Fibroblast of skin of left quadriceps (primary cell): ENCODE data around the gene ERI3.
"Not testable (repeated sequence)": the region's sequence is repeated elsewhere in the genome, so short reads cannot be mapped to it uniquely, and the experiment has no call there.

Source experiments
- DNase-seq, 2 experiments: peaks; one replicate each; pipeline ENCODE4 v3.0.0-alpha.2; 2013; ENCODE audit warnings: low read depth in 2 of 2

Gene ERI3

DNA sequence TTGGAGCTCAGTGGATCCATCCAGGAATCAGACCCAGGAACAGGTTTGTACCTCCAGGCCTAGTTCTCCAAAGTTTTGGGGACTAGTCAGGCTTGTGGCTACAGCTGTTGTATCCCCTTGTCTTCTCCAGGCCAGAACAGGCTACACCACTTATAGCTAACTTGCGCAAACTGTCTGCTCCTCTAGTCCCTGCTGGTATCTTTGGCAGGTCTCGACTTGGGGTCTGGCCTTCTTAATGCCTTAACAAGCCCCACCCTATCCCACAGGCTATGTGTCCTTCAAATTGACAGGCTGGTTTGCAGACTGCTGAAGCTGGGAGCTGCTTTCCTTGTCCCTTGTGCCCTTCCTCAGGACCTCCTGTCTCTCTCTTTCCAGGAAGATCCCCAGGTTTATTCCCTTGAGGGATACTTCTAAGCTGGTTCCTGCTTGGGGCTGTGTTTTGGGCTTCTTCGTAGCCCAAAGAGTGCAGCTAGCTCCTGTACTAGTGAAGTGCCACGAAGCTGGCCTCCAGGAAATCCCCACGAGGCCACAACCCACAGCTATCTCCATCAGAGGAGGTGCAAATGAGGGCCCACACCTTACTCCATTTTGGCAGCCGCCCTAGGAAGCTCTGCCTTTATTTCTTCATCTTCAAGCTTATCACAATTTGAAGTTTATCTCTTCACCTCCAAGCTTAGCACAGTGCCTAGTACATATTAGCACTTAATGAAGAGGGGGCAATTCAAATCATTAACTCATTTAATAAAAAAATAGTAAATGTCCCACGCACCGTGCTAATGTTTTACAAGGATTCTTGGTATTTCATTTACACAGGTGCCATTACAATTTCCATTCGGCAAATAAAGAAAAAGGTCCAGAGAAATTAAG lies 142.5 kb downstream of the ERI3 start:
- no peak for DNase-seq

DNA sequence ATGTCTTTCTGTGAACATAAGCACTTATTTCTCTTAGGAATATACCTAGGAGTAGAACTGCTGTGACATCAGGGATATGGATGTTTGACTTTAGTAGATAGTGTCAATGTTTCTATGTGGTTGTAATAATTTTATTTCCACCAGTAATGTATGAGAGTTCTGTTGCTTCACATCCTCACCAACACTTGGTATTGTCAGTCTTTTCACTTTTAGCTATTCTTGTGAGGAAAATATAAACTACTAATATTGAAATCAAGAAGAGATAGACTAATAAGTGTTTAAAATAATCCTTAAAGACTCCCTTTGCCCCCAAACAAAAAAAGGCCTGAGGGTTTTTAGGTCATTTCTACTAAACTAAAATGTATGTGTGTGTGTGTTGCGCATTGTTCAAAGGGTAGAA lies 144.5 kb downstream of the ERI3 start:
- no peak for DNase-seq

- no peak for DNase-seq
Measured at GRCh38 chr1:44208226-44208625, 146.8 kb downstream of the ERI3 start.

DNA sequence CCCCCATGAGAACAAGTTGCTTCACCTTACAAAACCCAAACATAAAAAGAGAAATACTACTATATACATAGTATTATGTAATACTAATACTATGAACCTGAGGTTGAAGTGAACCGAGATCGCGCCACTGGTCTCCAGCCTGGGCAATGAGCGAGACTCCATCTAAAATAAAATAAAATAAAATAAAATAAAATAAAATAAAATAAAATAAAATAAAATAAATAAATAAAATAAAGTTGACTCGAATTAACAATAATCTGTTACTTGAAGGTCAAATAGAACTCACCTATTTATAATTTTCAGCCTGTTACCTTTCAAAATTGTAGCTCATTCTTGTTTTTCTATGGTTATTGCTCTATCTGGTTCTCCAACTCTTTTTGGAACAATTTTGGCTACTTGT lies 148.5 kb downstream of the ERI3 start:
- not testable (repeated sequence) for DNase-seq

GRCh38 chr1:44200336-44200735 lies 154.7 kb downstream of the ERI3 start:
- DNase-seq, result no peak

DNA sequence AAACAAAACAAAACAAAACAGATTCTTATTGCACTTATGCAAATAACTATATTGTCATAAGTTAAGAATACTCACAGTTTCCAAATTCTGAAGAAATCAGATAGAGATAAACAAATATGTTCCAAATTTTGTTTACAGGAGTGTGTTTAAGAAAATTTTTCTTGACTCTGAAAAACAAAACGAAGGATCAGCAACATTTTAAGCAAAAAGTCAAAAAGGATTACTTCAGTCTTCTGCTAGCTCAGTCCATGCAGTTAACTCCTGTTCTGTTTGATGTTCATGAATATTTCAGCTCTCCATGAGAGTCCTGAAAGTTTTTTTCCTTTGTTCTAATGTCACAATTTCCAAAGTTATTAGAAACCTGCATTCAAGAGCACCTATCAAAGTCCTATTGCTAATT lies 180.4 kb downstream of the ERI3 start:
- no peak for DNase-seq
